Cardiac muscle cell (in vitro differentiated cells and primary cell): ENCODE measurements around the gene HPD. TPM values are rescaled to one million over a fixed set of nuclear protein-coding genes. Genes with fewer than 3 reads are reported as not detected.
A peak's percentile ranks its signal among the peaks of the same experiment; 100 is the strongest.

Experiments
- DNase-seq, 2 donors: peaks; one replicate each; pipeline versions ENCODE4 v3.0.0 to v3.0.0-alpha.2; 2010 to 2017; ENCODE audit warnings: low read depth in 1 of 2, low spot score in 1 of 2
- H3K27ac ChIP-seq: fragments of 200-600 bp; sonication (generic); 2 replicates; pipeline ENCODE4 v1.5.1; 2016
- H3K27me3 ChIP-seq: fragments of 200-600 bp; sonication (generic); 2 replicates; pipeline ENCODE4 v1.6.0; 2016; ENCODE audit warnings: control low read depth
- H3K36me3 ChIP-seq: fragments of 200-600 bp; sonication (generic); 2 replicates; pipeline ENCODE4 v1.5.1; 2016; ENCODE audit warnings: control low read depth
- H3K4me1 ChIP-seq: fragments of 200-600 bp; sonication (generic); 2 replicates; pipeline ENCODE4 v1.8.1; 2017; ENCODE audit warnings: low read depth, mild to moderate bottlenecking, mixed run types
- H3K4me3 ChIP-seq: fragments of 200-600 bp; sonication (generic); 2 replicates; pipeline ENCODE4 v1.5.1; 2016; ENCODE audit warnings: mild to moderate bottlenecking
- H3K9me3 ChIP-seq: fragments of 200-600 bp; sonication (generic); 2 replicates; pipeline ENCODE4 v1.5.1; 2017; ENCODE audit warnings: low read depth, mild to moderate bottlenecking, control low read depth
- polyA plus RNA-seq: library from polyadenylated mRNA; unstranded; fragments of >200 nt; fragmentation: Nextera tagmentation; extraction: Ambion mirVana; gene quantifications from 2 replicates; pipeline ENCODE4 v1.2.1, GENCODE V29; 2016
- total RNA-seq: library from RNA; depleted of rRNA; stranded (reverse); fragments of >200 nt; gene quantifications from 2 replicates; pipeline ENCODE4 v1.2.3, GENCODE V29; 2016
- TF ChIP-seq, protein P1 (sequence below): IDR thresholded peaks from 2 replicates; pipeline ENCODE4 v1.5.1; 2012; ENCODE audit warnings: low read depth, mild to moderate bottlenecking, low read length

HPD gene
- total RNA-seq (not detected in 2 replicates), polyA plus RNA-seq (0.16 TPM in 1 of 2 replicates, not detected in the other)

DNA sequence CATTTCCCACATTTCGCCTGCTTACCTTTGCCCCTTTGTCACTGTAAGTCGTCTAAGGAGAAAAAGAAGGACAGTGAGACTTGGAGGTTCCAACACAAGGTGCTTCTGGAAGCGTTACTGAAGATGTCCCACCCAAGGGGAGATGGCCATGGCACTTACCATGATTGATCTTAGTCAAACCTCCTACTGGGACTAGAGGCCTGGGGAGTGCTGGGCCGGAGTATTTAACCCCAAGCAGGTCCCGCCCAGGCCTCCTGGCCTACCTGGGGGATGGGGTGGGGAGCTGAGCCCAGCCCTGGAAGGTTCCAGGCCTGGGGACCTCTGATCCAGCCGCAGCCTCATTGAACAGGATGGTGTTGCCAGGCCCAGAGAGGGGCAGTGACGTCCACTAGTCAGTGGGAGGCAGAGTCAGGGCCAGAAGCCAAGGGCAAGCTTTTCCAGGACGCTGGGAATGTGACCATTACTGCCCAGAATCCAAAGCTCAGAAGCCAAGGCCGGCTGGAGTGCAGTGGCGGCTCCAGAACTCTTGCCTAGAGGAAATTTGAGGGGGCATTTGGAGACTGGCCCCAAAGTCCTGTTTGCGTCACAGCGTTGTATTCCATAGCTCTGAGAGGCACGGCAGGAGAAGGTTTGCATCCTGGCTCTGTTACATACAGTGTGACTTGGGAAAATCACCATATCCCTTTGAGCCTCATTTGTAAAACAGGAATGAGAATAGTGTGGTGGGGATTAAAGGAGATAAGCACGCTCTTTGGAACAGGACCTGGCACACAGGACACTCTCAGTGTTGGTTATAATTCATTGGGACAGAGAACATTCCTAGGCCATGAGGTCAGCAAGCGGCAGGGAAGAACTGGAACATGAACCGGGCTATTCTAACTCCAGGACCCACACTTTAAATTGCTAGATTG, at the start of gene HPD:
Gene HPD (minus strand): TSS at position 198 of the 911 bp plus-strand sequence. CDS start 36 bp downstream, at position 162.
- Histone ChIP-seq H3K4me1 (peaks cover 9% of the 10 kb centered on the region), H3K36me3 (no peaks in the 10 kb centered on the region), H3K27ac (no peak within 1 kb of the TSS), H3K4me3 (no peak within 1 kb of the TSS), H3K9me3 (no peaks in the 10 kb centered on the region), H3K27me3 (no peaks in the 10 kb centered on the region)
- peak in 1 of 2 donors; percentile 93 for DNase-seq
- TF ChIP-seq, protein P1, sequence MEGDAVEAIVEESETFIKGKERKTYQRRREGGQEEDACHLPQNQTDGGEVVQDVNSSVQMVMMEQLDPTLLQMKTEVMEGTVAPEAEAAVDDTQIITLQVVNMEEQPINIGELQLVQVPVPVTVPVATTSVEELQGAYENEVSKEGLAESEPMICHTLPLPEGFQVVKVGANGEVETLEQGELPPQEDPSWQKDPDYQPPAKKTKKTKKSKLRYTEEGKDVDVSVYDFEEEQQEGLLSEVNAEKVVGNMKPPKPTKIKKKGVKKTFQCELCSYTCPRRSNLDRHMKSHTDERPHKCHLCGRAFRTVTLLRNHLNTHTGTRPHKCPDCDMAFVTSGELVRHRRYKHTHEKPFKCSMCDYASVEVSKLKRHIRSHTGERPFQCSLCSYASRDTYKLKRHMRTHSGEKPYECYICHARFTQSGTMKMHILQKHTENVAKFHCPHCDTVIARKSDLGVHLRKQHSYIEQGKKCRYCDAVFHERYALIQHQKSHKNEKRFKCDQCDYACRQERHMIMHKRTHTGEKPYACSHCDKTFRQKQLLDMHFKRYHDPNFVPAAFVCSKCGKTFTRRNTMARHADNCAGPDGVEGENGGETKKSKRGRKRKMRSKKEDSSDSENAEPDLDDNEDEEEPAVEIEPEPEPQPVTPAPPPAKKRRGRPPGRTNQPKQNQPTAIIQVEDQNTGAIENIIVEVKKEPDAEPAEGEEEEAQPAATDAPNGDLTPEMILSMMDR = no peak

DNA sequence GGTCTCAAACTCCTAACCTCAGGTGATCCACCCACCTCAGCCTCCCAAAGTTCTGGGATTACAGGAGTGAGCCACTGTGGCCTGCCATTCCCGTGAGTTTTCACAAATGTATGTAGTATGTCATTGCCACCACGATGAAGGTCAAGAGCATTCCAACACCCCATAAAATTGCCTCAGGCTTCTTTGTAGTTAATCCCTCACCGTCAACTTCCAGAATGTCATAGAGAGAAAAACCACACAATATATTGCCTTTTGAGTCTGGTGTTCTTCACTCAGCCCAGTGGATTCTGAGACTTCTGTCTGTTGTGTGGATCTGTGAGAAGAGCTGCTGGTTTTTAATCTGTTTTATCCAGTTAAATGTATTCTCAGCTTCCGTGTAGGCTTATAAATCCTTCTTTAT, 47.1 kb upstream of the HPD start:
- Histone ChIP-seq H3K27me3 (no peaks in the 10 kb centered on the region), H3K27ac (no peak overlapping the region), H3K36me3 (peaks cover 12% of the 10 kb centered on the region), H3K9me3 (no peaks in the 10 kb centered on the region), H3K4me1 (no peaks in the 10 kb centered on the region), H3K4me3 (no peak overlapping the region)
- no peak for DNase-seq
- TF ChIP-seq, protein P1 = no peak

- Histone ChIP-seq H3K36me3 (peaks cover 22% of the 10 kb centered on the region), H3K4me3 (no peak overlapping the region), H3K4me1 (no peaks in the 10 kb centered on the region), H3K9me3 (no peaks in the 10 kb centered on the region), H3K27ac (no peak overlapping the region), H3K27me3 (no peaks in the 10 kb centered on the region)
- TF ChIP-seq, protein P1 = no peak
- DNase-seq = no peak
Observed at GRCh38 chr12:121903202-121903601, 44.5 kb upstream of the HPD start.

DNA sequence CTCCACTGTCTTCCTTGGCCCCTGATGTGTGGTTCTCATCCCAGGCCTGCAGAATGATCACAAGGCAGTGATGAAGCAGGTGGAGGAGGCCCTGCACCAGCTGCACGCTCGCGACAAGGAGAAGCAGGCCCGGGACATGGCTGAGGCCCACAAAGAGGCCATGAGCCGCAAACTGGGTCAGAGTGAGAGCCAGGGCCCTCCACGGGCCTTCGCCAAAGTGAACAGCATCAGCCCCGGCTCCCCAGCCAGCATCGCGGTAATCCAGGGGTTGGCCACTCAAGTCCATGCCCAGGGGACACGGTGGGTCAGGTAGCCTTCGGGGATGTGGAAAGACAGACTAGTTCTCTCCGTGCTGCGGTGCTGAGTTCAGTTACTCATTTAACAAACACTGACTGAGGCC, 40.9 kb upstream of the HPD start:
- H3K9me3 ChIP-seq = no peaks in the 10 kb centered on the region
- no peak overlapping the region for H3K27ac ChIP-seq
- H3K36me3 ChIP-seq = peaks cover 29% of the 10 kb centered on the region
- H3K4me3 ChIP-seq = no peak overlapping the region
- no peaks in the 10 kb centered on the region for H3K27me3 ChIP-seq
- TF ChIP-seq, protein P1 = no peak
- DNase-seq = no peak
- H3K4me1 ChIP-seq = no peaks in the 10 kb centered on the region

GRCh38 chr12:121898287-121898686, 39.6 kb upstream of the HPD start:
- Histone ChIP-seq H3K27ac (no peak overlapping the region), H3K36me3 (peaks cover 28% of the 10 kb centered on the region), H3K27me3 (no peaks in the 10 kb centered on the region), H3K4me3 (no peak overlapping the region), H3K9me3 (no peaks in the 10 kb centered on the region), H3K4me1 (no peaks in the 10 kb centered on the region)
- TF ChIP-seq, protein P1 = no peak
- DNase-seq = no peak
